ENCODE data around the gene PLEKHO2.
"Not testable (repeated sequence)": the region's sequence is repeated elsewhere in the genome, so short reads cannot be mapped to it uniquely, and the experiment has no call there.

- TF ChIP-seq CTCF (IDR thresholded peaks at IDR 0.05; ENCODE audit: insufficient read depth, low read length); POLR2AphosphoS5 (IDR thresholded peaks at IDR 0.05; ENCODE audit: low read depth); SPI1 (IDR thresholded peaks at IDR 0.05; ENCODE audit: borderline replicate concordance, low read depth): not testable (repeated sequence)
Measured at GRCh38 chr15:64798905-64799304, 42.8 kb upstream of the PLEKHO2 start.
